GM10248 (cell line): ENCODE measurements around the gene MORN1.
A peak's percentile ranks its signal among the peaks of the same experiment; 100 is the strongest.

Source experiments
- CTCF ChIA-PET: fragments of 300-600 bp; sonication (Branson Sonifier 250); formaldehyde crosslinking; extraction: SDS; loops from one replicate; lab custom pipeline; 2021; ENCODE audit warnings: antibody characterized with exemption; lab: Yijun Ruan, JAX
- POLR2A ChIA-PET: fragments of 350-650 bp; sonication (Branson Sonifier 250); formaldehyde crosslinking; extraction: SDS; loops from one replicate; lab custom pipeline; 2020; ENCODE audit warnings: antibody characterized with exemption; lab: Yijun Ruan, JAX
- DNase-seq: peaks from one replicate; pipeline ENCODE4 v3.0.0; 2012; ENCODE audit errors: extremely low spot score
- CTCF ChIP-seq: IDR thresholded peaks from 2 replicates; pipeline ENCODE4 v1.5.1; 2012; ENCODE audit warnings: mild to moderate bottlenecking, low read depth; ENCODE audit errors: extremely low read depth, missing control alignments, control extremely low read depth

The MORN1 gene

GRCh38 chr1:2292725-2293450, 98.5 kb downstream of the MORN1 start:
- TF ChIP-seq CTCF: no peak
- ChIA-PET POLR2A (no interaction called here), CTCF (interaction anchor here (1.0 to 1.4 kb wide), 3 partner anchors 21 to 23 kb away, joined by 4 to 5 read pairs (median 4); no protein-coding TSS in a partner anchor)
- no peak for DNase-seq

- CTCF ChIA-PET: interaction anchor here (1.0 to 1.4 kb wide), 3 partner anchors 23 to 24 kb away, joined by 4 to 5 read pairs (median 4); no protein-coding TSS in a partner anchor
- DNase-seq: no peak
- no peak for TF ChIP-seq CTCF
- POLR2A ChIA-PET: no interaction called here
These were observed 99.8 kb downstream of the MORN1 start for GRCh38 chr1:2291577-2291976.

GRCh38 chr1:2290595-2291510, 100.5 kb downstream of the MORN1 start:
- ChIA-PET POLR2A (no interaction called here), CTCF (interaction anchor here (1.4 kb wide), 1 partner anchor 24 kb away, joined by 4 read pairs; no protein-coding TSS in a partner anchor)
- peak; percentile 70 for DNase-seq
- TF ChIP-seq CTCF: no peak

- POLR2A ChIA-PET: no interaction called here
- CTCF ChIA-PET: interaction anchor here (1.4 kb wide), 1 partner anchor 25 kb away, joined by 4 read pairs; no protein-coding TSS in a partner anchor
- TF ChIP-seq CTCF: no peak
- DNase-seq: no peak
These were observed 101.2 kb downstream of the MORN1 start for GRCh38 chr1:2290171-2290578.

- CTCF ChIA-PET: no interaction called here
- TF ChIP-seq CTCF: no peak
- POLR2A ChIA-PET: no interaction called here
- DNase-seq: no peak
These were observed 101.7 kb downstream of the MORN1 start for GRCh38 chr1:2289607-2290006.

- POLR2A ChIA-PET: interaction anchor here (0.6 kb wide), 1 partner anchor 231 kb away, joined by 8 read pairs; no protein-coding TSS in a partner anchor
- TF ChIP-seq CTCF: no peak
These were observed 102.4 kb downstream of the MORN1 start for GRCh38 chr1:2288816-2289536.

More at GRCh38 chr1:2288816-2289536, 102.4 kb downstream of the MORN1 start:
- DNase-seq: no peak
- CTCF ChIA-PET: interaction anchor here (0.6 to 1.5 kb wide), 2 partner anchors 22 to 1645 kb away, joined by 3 to 5 read pairs; no protein-coding TSS in a partner anchor
